Measurements from ENCODE around the gene PPP1R13B.
"Not testable (repeated sequence)": the region's sequence is repeated elsewhere in the genome, so short reads cannot be mapped to it uniquely, and the experiment has no call there.

PPP1R13B gene

GRCh38 chr14:103861413-103862392 lies 14.3 kb upstream of the PPP1R13B start:
- no peak for DNase-seq (ENCODE audit: low read depth in 2 of 2)

GRCh38 chr14:103859416-103860202 lies 12.2 kb upstream of the PPP1R13B start:
- DNase-seq (ENCODE audit: low read depth in 2 of 2), result no peak

- no peak for DNase-seq (ENCODE audit: low read depth in 2 of 2)
These were observed 10.8 kb upstream of the PPP1R13B start for GRCh38 chr14:103858063-103858781.

- DNase-seq (ENCODE audit: low read depth in 2 of 2), result no peak
These were observed 9.9 kb upstream of the PPP1R13B start for GRCh38 chr14:103857256-103857655.

GRCh38 chr14:103856607-103857006 lies 9.2 kb upstream of the PPP1R13B start:
- no peak for DNase-seq (ENCODE audit: low read depth in 2 of 2)

- DNase-seq (ENCODE audit: low read depth in 2 of 2), result no peak
These were observed 8.7 kb upstream of the PPP1R13B start for GRCh38 chr14:103856105-103856504.

GRCh38 chr14:103855734-103856095 lies 8.3 kb upstream of the PPP1R13B start:
- DNase-seq (ENCODE audit: low read depth in 2 of 2), result no peak

GRCh38 chr14:103854822-103855733 lies 7.7 kb upstream of the PPP1R13B start:
- DNase-seq (ENCODE audit: low read depth in 2 of 2), result no peak

GRCh38 chr14:103854017-103854808 lies 6.8 kb upstream of the PPP1R13B start:
- DNase-seq (ENCODE audit: low read depth in 2 of 2), result no peak

- no peak for DNase-seq (ENCODE audit: low read depth in 2 of 2)
These were observed 1.9 kb upstream of the PPP1R13B start for GRCh38 chr14:103849151-103849886.

GRCh38 chr14:103848175-103849077 lies 1.1 kb upstream of the PPP1R13B start:
- no peak for DNase-seq (ENCODE audit: low read depth in 2 of 2)

- no peak for DNase-seq (ENCODE audit: low read depth in 2 of 2)
These were observed 578 bp downstream of the PPP1R13B start for GRCh38 chr14:103846543-103847450.

GRCh38 chr14:103846097-103846496 lies 1.3 kb downstream of the PPP1R13B start:
- no peak for DNase-seq (ENCODE audit: low read depth in 2 of 2)

- DNase-seq (ENCODE audit: low read depth in 2 of 2), result no peak
These were observed 2.0 kb downstream of the PPP1R13B start for GRCh38 chr14:103845327-103845726.

GRCh38 chr14:103841265-103841664 lies 6.1 kb downstream of the PPP1R13B start:
- DNase-seq (ENCODE audit: low read depth in 2 of 2), result not testable (repeated sequence)

- DNase-seq (ENCODE audit: low read depth in 2 of 2), result no peak
These were observed 7.4 kb downstream of the PPP1R13B start for GRCh38 chr14:103840014-103840413.

- DNase-seq (ENCODE audit: low read depth in 2 of 2), result no peak
These were observed 7.8 kb downstream of the PPP1R13B start for GRCh38 chr14:103839579-103839978.

All from activated CD4-positive, alpha-beta T cell treated with anti-CD3 and anti-CD28 coated beads for 24 hours (primary cell).